Hematopoietic multipotent progenitor cell treated with erythropoietin and hydrocortisone succinate and interleukin-3 and kit ligand, for 8 days (in vitro differentiated cells): ENCODE measurements around the gene ISG20L2.
A peak's percentile ranks its signal among the peaks of the same experiment; 100 is the strongest.

Experiments
- DNase-seq: peaks from one replicate; pipeline ENCODE4 v3.0.0-alpha.2; 2015

The ISG20L2 gene

GRCh38 chr1:156740237-156740740 is 11.7 kb upstream of the ISG20L2 start:
- DNase-seq = peak; percentile 47

GRCh38 chr1:156738916-156739315 is 10.3 kb upstream of the ISG20L2 start:
- DNase-seq = no peak

- DNase-seq = no peak
Measured at GRCh38 chr1:156738407-156738806, 9.8 kb upstream of the ISG20L2 start.

- DNase-seq = no peak
Measured at GRCh38 chr1:156733989-156734584, 5.5 kb upstream of the ISG20L2 start.

- peak; percentile 88 for DNase-seq
Measured at GRCh38 chr1:156727926-156728598, 504 bp downstream of the ISG20L2 start, which contains the start of gene METTL25B. TSS of gene METTL25B (plus strand) at chr1:156728469. CDS start at chr1:156729105, 636 bp downstream.

GRCh38 chr1:156727492-156727891 is 1.1 kb downstream of the ISG20L2 start:
- no peak for DNase-seq

- DNase-seq = peak; percentile 86
Measured at GRCh38 chr1:156726549-156727226, 1.9 kb downstream of the ISG20L2 start.

- DNase-seq = peak; percentile 90
Measured at GRCh38 chr1:156725683-156726280, 2.8 kb downstream of the ISG20L2 start.

- no peak for DNase-seq
Measured at GRCh38 chr1:156721535-156721934, 7.0 kb downstream of the ISG20L2 start.

- DNase-seq = no peak
Measured at GRCh38 chr1:156721131-156721530, 7.4 kb downstream of the ISG20L2 start.

- DNase-seq = no peak
Measured at GRCh38 chr1:156717351-156717750, 11.2 kb downstream of the ISG20L2 start.

- no peak for DNase-seq
Measured at GRCh38 chr1:156714830-156715229, 13.7 kb downstream of the ISG20L2 start.

GRCh38 chr1:156712626-156713025 is 15.9 kb downstream of the ISG20L2 start:
- DNase-seq = no peak

GRCh38 chr1:156711011-156711817 is 17.4 kb downstream of the ISG20L2 start:
- no peak for DNase-seq

- DNase-seq = no peak
Measured at GRCh38 chr1:156709757-156710489, 18.6 kb downstream of the ISG20L2 start.

GRCh38 chr1:156709031-156709430 is 19.5 kb downstream of the ISG20L2 start:
- DNase-seq = no peak

- DNase-seq = no peak
Measured at GRCh38 chr1:156708218-156708661, 20.3 kb downstream of the ISG20L2 start.

GRCh38 chr1:156707417-156708217 is 20.9 kb downstream of the ISG20L2 start:
- no peak for DNase-seq

- DNase-seq = no peak
Measured at GRCh38 chr1:156706657-156707416, 21.7 kb downstream of the ISG20L2 start.
